Measurements from ENCODE around the gene ARL2.
"Not testable (repeated sequence)": the region's sequence is repeated elsewhere in the genome, so short reads cannot be mapped to it uniquely, and the experiment has no call there.

Gene ARL2

GRCh38 chr11:65008873-65009272 lies 5.1 kb upstream of the ARL2 start:
- DNase-seq: no peak

DNA sequence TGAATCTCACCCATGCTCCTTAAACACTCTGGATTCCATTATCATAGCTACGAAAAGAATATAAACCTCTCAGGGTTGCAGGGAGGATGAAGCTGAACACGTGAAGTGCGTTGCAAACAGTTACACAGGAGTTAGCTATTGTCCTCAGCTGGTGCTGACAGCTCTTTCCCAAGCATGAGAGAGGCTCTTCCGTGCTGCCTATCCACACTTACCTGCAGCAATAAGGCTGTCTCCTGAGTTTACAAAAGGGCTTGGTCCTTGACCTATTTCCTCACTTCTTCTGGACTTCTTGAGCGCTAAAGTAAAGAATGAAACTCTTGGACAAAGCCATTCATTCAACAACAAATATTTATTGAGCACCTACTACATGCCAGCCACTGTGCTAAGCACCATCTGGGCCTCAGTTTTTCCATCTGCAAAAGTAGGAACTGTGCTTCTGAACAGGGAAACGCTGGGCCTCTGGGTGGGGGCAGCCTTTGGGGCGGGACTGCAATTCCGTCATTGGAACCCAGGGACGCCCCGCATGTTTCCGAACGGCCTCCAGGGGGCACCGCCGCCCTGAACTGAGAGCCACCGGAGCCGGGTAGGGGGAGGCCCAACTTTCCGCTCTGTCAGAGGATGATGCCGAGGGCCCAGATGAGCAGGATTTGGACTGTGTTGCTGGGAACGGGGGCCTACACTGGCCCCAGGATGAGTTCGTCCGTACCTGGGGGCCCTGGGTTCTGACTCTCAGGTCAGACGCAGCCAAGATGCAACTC lies 651 bp upstream of the ARL2 start:
- peak; percentile 91 for DNase-seq

- DNase-seq: no peak
Measured at GRCh38 chr11:65014726-65015227, 817 bp downstream of the ARL2 start.

DNA sequence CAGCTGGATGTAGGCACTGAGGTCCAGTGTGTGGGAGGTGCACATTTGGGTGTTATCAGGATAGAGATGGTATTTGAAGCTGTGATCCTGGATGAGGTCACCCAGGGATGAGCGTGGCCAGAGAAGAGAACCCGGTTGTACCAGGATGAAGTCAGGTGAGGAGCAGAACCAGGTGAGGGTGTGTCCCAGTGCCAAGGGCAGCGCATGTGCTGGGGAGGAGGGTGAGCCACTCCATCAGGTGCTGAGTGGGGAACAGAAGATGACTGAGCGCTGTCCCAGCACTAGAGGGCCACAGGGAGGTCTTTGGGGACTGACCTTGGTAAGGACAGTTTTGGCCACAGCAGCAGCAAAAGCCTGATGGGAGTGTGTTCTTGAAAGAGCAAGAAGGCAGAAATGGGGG lies 2.7 kb downstream of the ARL2 start:
- DNase-seq: no peak

- DNase-seq: no peak
Measured at GRCh38 chr11:65017937-65018336, 4.0 kb downstream of the ARL2 start.

DNA sequence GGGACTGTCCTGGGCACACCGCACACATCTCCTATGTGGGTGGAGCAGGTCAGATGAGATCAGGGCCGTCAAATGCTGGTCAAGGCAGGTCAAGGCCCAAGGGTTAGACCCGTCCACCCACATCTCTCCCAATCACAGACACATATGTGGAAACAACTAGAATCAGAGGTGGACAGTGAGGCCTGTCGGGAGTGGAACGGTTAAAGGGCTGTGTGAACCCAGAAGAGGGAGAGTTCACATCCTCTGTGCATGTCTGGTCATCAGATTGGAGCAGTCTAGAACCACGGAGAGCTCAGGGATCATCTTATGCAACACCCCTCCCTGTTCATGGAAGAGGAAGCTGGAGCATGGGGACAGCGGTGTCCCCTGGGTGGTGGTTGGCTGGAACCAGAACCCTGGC lies 5.9 kb downstream of the ARL2 start:
- DNase-seq: no peak

- no peak for DNase-seq
Measured at GRCh38 chr11:65021003-65021402, 7.0 kb downstream of the ARL2 start.

GRCh38 chr11:65021509-65021908 lies 7.5 kb downstream of the ARL2 start:
- no peak for DNase-seq

DNA sequence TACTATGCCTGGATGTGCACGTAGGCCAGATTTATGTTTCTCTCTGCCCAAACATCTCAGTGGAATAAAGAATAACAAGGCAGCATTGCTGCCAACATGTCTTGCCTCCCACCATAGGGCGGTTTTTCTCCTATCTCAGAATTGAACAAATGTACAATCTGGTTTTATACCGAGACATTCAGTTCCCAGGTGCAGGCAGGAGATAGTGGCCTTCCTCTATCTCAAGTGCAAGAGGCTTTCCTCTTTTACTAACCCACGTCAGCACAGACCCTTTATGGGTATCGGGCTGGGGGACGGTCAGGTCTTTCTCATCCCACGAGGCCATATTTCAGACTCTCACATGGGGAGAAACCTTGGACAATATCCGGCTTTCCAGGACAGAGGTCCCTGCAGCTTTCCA lies 9.5 kb downstream of the ARL2 start:
- not testable (repeated sequence) for DNase-seq

GRCh38 chr11:65026810-65027209 lies 12.8 kb downstream of the ARL2 start:
- no peak for DNase-seq

GRCh38 chr11:65027213-65028067 lies 13.5 kb downstream of the ARL2 start, which contains the start of gene SNX15:
TSS of gene SNX15 (plus strand) at chr11:65027439. CDS start at chr11:65027538, 99 bp downstream.
- DNase-seq: peak; percentile 84

GRCh38 chr11:65032216-65032615 lies 18.3 kb downstream of the ARL2 start:
- DNase-seq: no peak

DNA sequence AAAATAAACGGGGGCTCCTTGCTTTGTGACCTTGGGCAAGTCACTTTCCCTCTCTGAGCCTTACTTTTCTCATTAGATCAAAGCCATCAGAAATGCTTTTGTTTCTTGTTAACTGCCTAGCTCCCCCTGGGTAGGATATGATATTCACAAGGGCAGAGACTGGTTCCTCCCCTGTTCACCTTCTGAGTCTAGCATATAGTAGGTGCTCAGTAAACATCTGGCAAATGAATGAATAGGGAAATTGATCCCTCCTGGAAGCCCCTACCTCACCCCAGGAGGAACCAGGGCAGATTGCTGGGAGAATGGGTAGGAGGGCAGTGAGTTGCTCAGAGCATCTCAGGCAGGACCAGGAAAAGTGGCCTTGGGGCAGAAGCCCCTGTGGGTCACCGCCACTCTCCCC lies 20.5 kb downstream of the ARL2 start:
- no peak for DNase-seq

- no peak for DNase-seq
Measured at GRCh38 chr11:65035579-65035978, 21.6 kb downstream of the ARL2 start.

GRCh38 chr11:65036931-65037330 lies 23.0 kb downstream of the ARL2 start:
- DNase-seq: no peak

DNA sequence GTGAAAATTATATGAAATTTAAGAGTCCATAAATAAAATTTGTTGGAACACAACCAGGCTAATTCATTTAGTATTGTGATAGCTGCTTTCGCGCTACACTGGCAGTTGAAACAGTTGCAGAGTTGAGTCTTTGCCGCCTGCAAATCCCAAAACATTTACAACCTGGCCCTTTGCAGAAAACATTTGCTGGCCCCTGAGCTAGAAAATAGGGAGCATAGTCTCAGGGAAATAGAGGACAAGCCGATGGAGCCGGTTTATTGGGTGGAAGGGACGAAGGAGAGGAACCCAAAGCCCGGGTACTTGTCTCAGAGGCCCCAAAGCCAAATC lies 26.5 kb downstream of the ARL2 start:
- no peak for DNase-seq

DNA sequence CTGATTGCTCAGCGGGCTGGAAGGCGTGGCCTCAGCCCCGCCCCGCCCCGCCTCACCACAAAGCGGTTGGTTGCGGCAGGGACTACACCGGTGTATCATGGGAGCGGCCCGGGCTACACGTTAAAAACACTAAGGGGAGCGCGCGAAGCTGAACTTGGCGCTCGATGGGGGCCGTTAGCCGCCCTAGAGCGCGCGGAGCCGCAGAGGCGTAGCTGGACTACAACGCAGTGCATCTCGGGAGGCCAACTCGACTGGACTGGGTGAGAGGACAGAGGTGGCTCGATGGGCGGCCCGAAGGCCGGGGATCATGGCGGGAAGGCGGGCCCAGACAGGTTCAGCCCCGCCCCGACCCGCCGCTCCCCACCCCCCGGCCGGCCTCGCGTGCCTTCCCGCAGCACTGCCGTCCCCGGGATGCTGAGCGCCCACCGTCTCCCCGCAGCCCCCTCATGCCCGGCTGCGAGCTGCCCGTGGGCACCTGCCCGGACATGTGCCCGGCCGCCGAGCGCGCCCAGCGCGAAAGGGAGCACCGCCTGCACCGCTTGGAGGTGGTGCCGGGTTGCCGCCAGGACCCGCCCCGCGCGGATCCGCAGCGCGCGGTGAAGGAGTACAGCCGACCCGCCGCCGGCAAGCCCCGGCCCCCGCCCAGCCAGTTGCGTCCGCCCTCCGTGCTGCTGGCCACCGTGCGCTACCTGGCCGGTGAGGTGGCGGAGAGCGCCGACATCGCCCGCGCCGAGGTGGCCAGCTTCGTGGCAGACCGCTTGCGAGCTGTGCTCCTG lies 27.1 kb downstream of the ARL2 start, which contains the start of gene SAC3D1:
Gene SAC3D1, plus strand, starts transcription at position 364 of the 776 bp plus-strand sequence. Its CDS starts 83 bp downstream, at position 447.
- peak; percentile 70 to 77 for DNase-seq

DNA sequence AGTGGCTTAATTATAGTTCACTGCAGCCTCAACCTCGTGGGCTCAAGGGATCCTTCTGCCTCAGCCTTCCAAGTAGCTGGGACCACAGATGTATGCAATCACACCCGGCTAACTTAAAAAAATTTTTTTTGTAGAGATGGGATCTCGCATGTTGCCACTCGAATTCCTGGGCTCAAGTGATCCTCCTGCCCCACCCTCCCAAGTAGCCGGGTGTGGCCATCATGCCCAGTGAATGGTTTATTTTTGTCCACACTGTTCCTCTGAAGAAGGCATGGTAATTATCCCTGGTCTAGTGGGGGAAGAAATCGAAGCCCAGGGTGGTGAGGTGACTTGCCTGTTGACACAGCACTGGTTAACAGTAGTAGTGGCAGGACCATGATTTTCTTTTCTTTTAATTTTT lies 28.9 kb downstream of the ARL2 start:
- no peak for DNase-seq

DNA sequence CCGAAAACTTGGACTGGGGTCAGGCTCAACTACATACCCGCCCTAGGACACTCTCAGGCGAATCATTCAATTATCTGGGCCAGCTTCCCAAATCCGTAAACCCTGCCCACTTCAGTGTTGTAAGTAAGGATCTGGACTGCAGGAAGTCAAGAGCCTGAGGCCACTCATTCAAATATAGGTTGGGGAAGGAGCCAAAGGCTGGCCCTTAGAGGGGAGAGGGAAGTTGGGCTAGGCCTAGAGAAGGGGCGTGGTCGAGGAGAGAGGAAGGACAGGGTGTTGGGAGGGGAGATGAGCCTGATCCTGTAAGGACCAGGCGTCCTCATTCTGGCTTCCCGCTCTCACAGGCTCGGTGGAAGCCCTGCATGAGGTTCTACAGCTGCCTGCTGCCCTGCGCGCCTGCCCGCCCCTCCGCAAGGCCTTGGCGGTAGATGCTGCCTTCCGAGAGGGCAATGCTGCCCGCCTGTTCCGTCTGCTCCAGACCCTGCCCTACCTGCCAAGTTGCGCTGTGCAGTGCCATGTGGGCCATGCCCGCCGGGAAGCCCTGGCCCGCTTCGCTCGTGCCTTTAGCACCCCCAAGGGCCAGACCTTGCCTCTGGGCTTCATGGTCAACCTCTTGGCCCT lies 30.0 kb downstream of the ARL2 start:
- no peak for DNase-seq

DNA sequence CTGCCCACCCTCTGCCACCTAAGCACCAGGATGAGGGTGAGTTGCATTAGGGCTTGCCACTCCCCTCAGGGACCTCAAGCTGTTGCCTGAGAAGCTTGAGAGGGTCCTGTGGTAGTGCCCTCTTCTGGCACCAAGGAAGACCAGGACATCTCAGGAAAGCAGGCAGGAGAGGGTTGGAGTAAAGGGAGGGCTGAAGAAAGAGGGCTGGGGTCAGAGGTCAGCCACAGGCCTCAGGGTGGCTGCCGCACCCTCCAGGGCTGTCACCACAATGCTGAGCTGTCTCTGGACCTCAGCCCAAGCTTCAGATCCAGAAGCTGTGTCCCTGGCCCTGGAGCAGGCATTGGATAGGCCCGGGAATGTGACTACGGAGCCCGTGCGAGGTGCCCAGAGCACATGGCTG lies 31.1 kb downstream of the ARL2 start:
- no peak for DNase-seq

DNA sequence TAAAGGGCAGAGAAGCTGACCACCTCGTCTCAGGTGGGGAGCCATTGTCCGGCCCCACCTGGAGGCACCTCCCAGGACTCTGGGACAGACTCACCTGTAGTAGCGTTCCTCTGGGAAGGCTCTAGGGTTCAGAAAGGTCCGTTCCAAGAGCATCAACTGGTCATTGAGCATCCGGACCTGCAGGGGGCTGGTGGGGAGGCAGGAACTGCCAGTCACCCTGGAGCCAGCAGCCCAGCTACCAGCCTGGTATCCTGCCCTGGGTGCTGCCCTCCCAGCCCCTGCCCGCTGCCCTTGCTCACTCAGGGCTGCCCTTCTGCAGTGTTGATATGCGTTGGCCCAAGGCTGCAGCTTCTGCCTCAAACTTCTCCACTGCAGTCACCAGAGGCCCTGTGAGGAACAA lies 31.8 kb downstream of the ARL2 start:
- DNase-seq: no peak

GRCh38 chr11:65047581-65048422 lies 33.8 kb downstream of the ARL2 start:
- DNase-seq: no peak

Measured in activated CD4-positive, alpha-beta T cell treated with anti-CD3 and anti-CD28 coated beads, Interleukin-2, amount 50 U/mL, for 4 hours (primary cell).